ENCODE results near the gene EED.
"Not testable (repeated sequence)": the region's sequence is repeated elsewhere in the genome, so short reads cannot be mapped to it uniquely, and the experiment has no call there.

The EED gene

GRCh38 chr11:86274503-86274902 is 29.9 kb downstream of the EED start:
- no peak overlapping the region for H3K4me2 ChIP-seq
- peaks cover 0 to 36% (median 8%) of the 10 kb centered on the region in 11 experiments; a peak in 10 of 22 replicates for H4K20me1 ChIP-seq
- no peak overlapping the region for H3K4me3 ChIP-seq
- H3K36me3 ChIP-seq, result peaks cover 83 to 99% (median 93%) of the 10 kb centered on the region in 11 experiments
- H3K9me3 ChIP-seq (replicated peaks in 1 of 11), result peaks cover 0 to 6% (median 5%) of the 10 kb centered on the region in 11 experiments; a peak in 10 of 22 replicates
- H3K27ac ChIP-seq, result no peak overlapping the region
- no peaks in the 10 kb centered on the region for H3K27me3 ChIP-seq
- H3K9ac ChIP-seq, result no peak overlapping the region
- no peaks in the 10 kb centered on the region for H3K4me1 ChIP-seq
- no peak for TF ChIP-seq Cebpa-rat (IDR thresholded peaks at IDR 0.05)

DNA sequence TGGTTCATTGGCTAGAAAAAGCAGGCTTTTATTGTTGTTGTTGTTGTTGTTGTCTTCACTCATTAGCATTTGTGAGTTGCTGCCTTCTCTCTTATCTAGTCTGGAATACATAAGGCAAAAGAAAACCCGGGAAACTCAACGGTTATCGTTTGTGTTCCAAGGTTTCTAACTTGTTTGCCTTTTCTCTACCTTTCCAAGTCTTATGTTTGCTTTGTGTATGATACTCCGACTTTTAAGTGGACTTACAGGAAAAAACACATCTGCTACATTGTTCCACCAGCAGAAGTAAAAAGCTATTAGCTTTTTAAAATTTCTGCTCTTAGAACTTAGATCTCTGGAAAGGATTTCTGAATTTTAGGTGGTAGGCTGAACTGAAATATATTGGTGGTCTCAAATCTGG is 30.4 kb downstream of the EED start:
- Histone ChIP-seq H3K27me3 (no peaks in the 10 kb centered on the region), H3K4me1 (0 out of 20 replicates have a peak, but pooled peaks cover 0 to 1% (median 0%) of the 10 kb centered on the region in 10 experiments), H3K27ac (no peak overlapping the region), H3K4me3 (no peak overlapping the region), H3K36me3 (peaks cover 83 to 99% (median 93%) of the 10 kb centered on the region in 11 experiments), H4K20me1 (peaks cover 0 to 31% (median 7%) of the 10 kb centered on the region in 11 experiments; a peak in 10 of 22 replicates), H3K9me3 (replicated peaks in 1 of 11) (peaks cover 0 to 1% (median under 1%) of the 10 kb centered on the region in 11 experiments; a peak in 4 of 22 replicates), H3K4me2 (no peak overlapping the region), H3K9ac (no peak overlapping the region)
- TF ChIP-seq Cebpa-rat (IDR thresholded peaks at IDR 0.05), result no peak

DNA sequence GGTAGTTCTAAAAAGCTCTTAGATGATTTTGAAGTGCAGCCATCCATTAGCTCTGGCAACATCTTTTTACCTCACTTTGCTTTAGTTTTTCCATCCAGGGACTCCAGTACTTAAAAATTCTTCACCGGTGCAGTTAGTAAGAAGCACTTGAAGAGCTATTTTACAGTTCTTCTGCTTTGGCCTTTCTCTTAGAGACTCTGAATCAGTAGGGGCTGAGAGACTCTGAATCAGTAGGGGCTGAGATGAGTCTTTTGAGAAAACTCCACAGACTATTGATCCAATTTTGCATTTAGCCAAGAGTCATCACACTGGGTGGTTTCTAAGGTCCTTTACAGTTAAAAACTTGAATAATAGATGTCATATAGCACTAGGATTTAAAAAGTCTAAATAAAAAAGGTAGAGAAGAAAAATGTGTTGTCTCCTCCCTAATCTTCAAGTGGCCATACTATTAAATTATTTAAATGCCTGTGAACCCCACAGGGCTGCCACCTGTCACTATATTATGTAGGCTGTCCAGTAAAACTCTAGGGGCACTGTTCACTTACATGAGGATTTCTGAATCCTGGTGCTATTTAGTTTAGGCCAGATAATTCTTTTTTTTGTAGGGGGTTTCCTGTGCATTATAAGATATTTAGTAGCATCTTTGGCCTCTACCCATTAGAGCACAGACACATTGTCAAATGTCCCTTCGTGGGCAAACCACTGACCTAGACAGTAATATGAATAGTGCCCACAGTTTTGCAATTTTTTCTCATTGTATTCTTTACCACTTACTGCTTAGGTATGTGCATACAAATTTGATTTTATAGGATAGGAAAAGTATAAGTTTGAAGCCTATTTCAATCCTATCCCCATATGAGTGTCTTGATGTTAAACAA is 31.2 kb downstream of the EED start:
- Histone ChIP-seq H3K27ac (no peak overlapping the region), H3K9ac (no peak overlapping the region), H3K27me3 (no peaks in the 10 kb centered on the region), H3K4me1 (0 out of 20 replicates have a peak, but pooled peaks cover 0 to 4% (median 0%) of the 10 kb centered on the region in 10 experiments), H4K20me1 (peaks cover 0 to 31% (median 7%) of the 10 kb centered on the region in 11 experiments; a peak in 10 of 22 replicates), H3K4me3 (no peak overlapping the region), H3K36me3 (peaks cover 84 to 99% (median 93%) of the 10 kb centered on the region in 11 experiments), H3K9me3 (replicated peaks in 1 of 11) (no peaks in the 10 kb centered on the region), H3K4me2 (no peak overlapping the region)
- TF ChIP-seq Cebpa-rat (IDR thresholded peaks at IDR 0.05), result no peak

DNA sequence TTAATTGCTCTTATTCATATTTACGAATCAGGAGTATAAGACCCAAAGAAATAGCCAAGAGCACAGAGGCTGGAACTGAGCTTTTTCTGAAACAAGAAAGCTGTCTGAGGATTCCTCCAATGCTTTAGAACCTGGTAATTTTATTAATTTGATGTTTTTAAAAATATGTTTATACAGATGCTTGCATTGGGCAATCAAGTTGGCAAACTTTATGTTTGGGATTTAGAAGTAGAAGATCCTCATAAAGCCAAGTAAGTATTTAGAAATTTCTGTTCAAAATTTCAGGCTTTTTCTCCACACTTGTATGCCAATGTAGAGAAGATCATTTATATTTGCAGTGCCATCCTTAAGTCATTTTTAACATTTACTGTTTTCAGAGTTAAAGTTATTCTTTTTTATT is 33.2 kb downstream of the EED start:
- Histone ChIP-seq H3K4me2 (no peak overlapping the region), H3K4me1 (0 out of 20 replicates have a peak, but pooled peaks cover 0 to 4% (median 0%) of the 10 kb centered on the region in 10 experiments), H3K9ac (no peak overlapping the region), H4K20me1 (peaks cover 0 to 25% (median 7%) of the 10 kb centered on the region in 11 experiments; a peak in 10 of 22 replicates), H3K27ac (no peak overlapping the region), H3K36me3 (peaks cover 72 to 95% (median 85%) of the 10 kb centered on the region in 11 experiments), H3K9me3 (replicated peaks in 1 of 11) (no peaks in the 10 kb centered on the region), H3K27me3 (no peaks in the 10 kb centered on the region), H3K4me3 (no peak overlapping the region)
- TF ChIP-seq Cebpa-rat (IDR thresholded peaks at IDR 0.05), result no peak

GRCh38 chr11:86278226-86278625 is 33.7 kb downstream of the EED start:
- 0 out of 20 replicates have a peak, but pooled peaks cover 0 to 4% (median 0%) of the 10 kb centered on the region in 10 experiments for H3K4me1 ChIP-seq

GRCh38 chr11:86279747-86280146 is 35.2 kb downstream of the EED start:
- 0 out of 20 replicates have a peak, but pooled peaks cover 0 to 4% (median 0%) of the 10 kb centered on the region in 10 experiments for H3K4me1 ChIP-seq
- no peak overlapping the region for H3K27ac ChIP-seq
- no peak for TF ChIP-seq Cebpa-rat (IDR thresholded peaks at IDR 0.05)
- no peaks in the 10 kb centered on the region for H3K27me3 ChIP-seq
- H3K4me3 ChIP-seq, result no peak overlapping the region
- H3K9ac ChIP-seq, result no peak overlapping the region
- peaks cover 66 to 93% (median 78%) of the 10 kb centered on the region in 11 experiments for H3K36me3 ChIP-seq
- no peak overlapping the region for H3K4me2 ChIP-seq
- peaks cover 0 to 16% (median 1%) of the 10 kb centered on the region in 11 experiments; a peak in 7 of 22 replicates for H4K20me1 ChIP-seq
- H3K9me3 ChIP-seq (replicated peaks in 1 of 11), result no peaks in the 10 kb centered on the region

More at GRCh38 chr11:86278226-86278625, 33.7 kb downstream of the EED start:
- Histone ChIP-seq H3K4me3 (no peak overlapping the region), H3K9ac (no peak overlapping the region), H3K9me3 (replicated peaks in 1 of 11) (no peaks in the 10 kb centered on the region), H3K36me3 (peaks cover 67 to 93% (median 81%) of the 10 kb centered on the region in 11 experiments), H3K27ac (no peak overlapping the region), H3K27me3 (no peaks in the 10 kb centered on the region), H3K4me2 (no peak overlapping the region), H4K20me1 (peaks cover 0 to 26% (median 7%) of the 10 kb centered on the region in 11 experiments; a peak in 9 of 22 replicates)
- TF ChIP-seq Cebpa-rat (IDR thresholded peaks at IDR 0.05), result no peak

GRCh38 chr11:86287468-86287796 is 42.9 kb downstream of the EED start:
- no peak for TF ChIP-seq Cebpa-rat (IDR thresholded peaks at IDR 0.05)
- Histone ChIP-seq H3K27ac (no peak overlapping the region), H3K4me3 (no peak overlapping the region), H4K20me1 (peaks cover 0 to 3% (median 0%) of the 10 kb centered on the region in 11 experiments; a peak in 2 of 22 replicates), H3K27me3 (no peaks in the 10 kb centered on the region), H3K36me3 (peaks cover 8 to 31% (median 17%) of the 10 kb centered on the region in 11 experiments), H3K4me1 (peaks cover 0 to 35% (median 4%) of the 10 kb centered on the region in 10 experiments; a peak in 8 of 20 replicates), H3K9ac (no peak overlapping the region), H3K9me3 (replicated peaks in 1 of 11) (no peaks in the 10 kb centered on the region), H3K4me2 (peak overlapping the region in 2 of 11 experiments; percentile 2 to 7; a peak in 1 of 22 replicates)

DNA sequence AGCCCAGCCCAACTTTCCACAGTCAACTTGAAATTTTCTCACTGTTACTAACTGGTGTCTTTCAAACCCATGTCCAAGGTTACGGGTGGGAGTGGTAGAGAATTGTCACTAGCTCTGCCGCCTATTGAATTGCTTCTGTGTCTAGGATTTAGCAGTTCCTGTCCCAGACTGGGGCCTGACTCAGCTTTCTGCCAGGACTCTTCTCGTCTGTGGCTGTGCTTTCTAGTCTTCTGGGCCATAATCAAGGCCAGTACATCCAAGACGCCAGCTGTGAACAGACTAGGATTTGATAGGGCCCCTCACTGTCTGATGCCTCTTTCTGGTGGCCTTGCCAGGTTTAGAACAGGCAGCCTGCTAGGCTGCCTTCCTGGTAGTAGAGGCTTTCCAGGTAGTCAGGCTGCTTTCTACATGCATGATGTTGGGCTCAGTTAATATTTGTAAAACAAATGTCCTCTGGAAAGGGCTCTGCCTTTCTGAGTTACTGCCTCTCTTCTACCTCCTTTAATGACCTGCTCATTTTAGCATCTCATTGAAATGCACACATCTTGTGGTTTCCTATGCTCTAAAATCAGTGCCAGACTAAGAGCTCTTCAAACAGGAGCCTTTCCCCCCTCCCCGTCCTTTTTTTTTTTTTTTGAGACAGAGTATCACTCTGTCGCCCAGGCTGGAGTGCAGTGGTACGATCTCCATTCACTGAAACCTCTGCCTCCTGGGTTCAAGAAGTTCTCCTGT is 44.4 kb downstream of the EED start:
- H3K36me3 ChIP-seq, result peaks cover 5 to 18% (median 11%) of the 10 kb centered on the region in 11 experiments
- H4K20me1 ChIP-seq, result no peaks in the 10 kb centered on the region; a peak in 1 of 22 replicates
- H3K4me3 ChIP-seq, result no peak overlapping the region
- H3K4me1 ChIP-seq, result peaks cover 0 to 35% (median 4%) of the 10 kb centered on the region in 10 experiments; a peak in 8 of 20 replicates
- TF ChIP-seq Cebpa-rat (IDR thresholded peaks at IDR 0.05), result no peak
- no peaks in the 10 kb centered on the region for H3K9me3 ChIP-seq (replicated peaks in 1 of 11)
- H3K9ac ChIP-seq, result no peak overlapping the region
- peak overlapping the region in 2 of 11 experiments; percentile 4 to 15; a peak in 1 of 22 replicates for H3K27ac ChIP-seq
- H3K27me3 ChIP-seq, result no peaks in the 10 kb centered on the region
- peak overlapping the region in 2 of 11 experiments; percentile 0 to 36; a peak in 3 of 22 replicates for H3K4me2 ChIP-seq

- H3K4me1 ChIP-seq, result peaks cover 0 to 35% (median 4%) of the 10 kb centered on the region in 10 experiments; a peak in 8 of 20 replicates
- H3K4me3 ChIP-seq; H3K27me3 ChIP-seq; H3K9me3 ChIP-seq (replicated peaks in 1 of 11); H3K27ac ChIP-seq; H3K9ac ChIP-seq; H3K4me2 ChIP-seq; H4K20me1 ChIP-seq: not testable (repeated sequence)
- H3K36me3 ChIP-seq, result peaks cover 0 to 10% (median 3%) of the 10 kb centered on the region in 11 experiments; a peak in 13 of 22 replicates
Measured at GRCh38 chr11:86289508-86290280, 45.1 kb downstream of the EED start.

Measured in BLaER1 treated with 17β-estradiol and CSF1 and Interleukin-3, amounts not matched to agents 10 nM and 100 nM (cell line).